Measurements from ENCODE around the gene BRF1.

DNA sequence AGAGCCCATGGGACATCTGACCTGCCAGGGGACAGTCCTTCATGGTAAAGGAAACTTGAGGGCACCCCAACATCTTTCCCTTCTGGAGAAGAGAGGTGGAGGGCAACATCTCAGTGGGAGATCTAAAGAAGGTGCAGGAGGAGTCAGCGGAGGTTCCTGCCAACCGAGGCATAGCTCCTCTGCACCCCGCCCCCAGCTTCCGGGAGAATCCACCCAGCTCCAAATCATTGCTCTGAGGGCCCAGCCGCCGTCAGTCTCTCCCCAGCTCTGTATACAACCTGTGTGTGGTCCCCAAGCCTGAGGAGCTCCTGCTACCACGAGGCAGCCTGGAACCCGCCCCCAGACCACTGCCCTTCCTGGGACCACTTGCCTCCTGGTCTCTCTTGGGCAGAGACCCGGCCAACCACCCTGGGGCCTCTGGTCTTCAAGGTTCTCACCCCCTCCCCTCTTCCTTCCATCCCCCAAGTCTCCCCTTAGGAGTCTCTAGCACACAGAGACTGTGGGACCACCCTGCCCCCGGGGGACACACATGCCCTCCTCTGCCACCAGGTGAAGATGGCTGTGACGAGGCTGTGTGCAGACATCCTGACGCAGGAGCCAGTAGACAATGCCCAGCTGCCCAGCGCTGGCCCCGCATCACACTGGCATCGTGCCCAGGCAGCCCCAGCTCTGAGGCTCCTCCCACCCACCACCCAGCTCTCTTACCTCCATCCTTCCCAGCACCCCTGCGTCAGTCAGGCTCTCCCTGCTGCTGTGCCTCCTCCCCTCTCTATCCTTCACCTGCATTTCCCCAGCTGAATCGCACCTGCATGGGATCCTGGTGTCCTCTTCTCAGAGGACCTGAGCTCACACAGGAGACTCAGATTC lies 106.7 kb downstream of the BRF1 start:
- TF ChIP-seq, protein P1, sequence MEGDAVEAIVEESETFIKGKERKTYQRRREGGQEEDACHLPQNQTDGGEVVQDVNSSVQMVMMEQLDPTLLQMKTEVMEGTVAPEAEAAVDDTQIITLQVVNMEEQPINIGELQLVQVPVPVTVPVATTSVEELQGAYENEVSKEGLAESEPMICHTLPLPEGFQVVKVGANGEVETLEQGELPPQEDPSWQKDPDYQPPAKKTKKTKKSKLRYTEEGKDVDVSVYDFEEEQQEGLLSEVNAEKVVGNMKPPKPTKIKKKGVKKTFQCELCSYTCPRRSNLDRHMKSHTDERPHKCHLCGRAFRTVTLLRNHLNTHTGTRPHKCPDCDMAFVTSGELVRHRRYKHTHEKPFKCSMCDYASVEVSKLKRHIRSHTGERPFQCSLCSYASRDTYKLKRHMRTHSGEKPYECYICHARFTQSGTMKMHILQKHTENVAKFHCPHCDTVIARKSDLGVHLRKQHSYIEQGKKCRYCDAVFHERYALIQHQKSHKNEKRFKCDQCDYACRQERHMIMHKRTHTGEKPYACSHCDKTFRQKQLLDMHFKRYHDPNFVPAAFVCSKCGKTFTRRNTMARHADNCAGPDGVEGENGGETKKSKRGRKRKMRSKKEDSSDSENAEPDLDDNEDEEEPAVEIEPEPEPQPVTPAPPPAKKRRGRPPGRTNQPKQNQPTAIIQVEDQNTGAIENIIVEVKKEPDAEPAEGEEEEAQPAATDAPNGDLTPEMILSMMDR (IDR thresholded peaks at IDR 0.05): no peak
- no peak for TF ChIP-seq POLR2A (IDR thresholded peaks at IDR 0.05)

Data from testis (tissue), 2 donors.